SH-SY5Y (cell line): ENCODE data around the gene AP5S1.

ENCODE experiments used
- GATA2 ChIP-seq: IDR thresholded peaks from 2 replicates; pipeline ENCODE4 v1.6.1; 2011; ENCODE audit warnings: mild to moderate bottlenecking, low read depth, low read length
- GATA3 ChIP-seq: IDR thresholded peaks from 2 replicates; pipeline ENCODE4 v1.6.1; 2011; ENCODE audit warnings: low read depth, mild to moderate bottlenecking, low read length, moderate library complexity

GRCh38 chr20:3823881-3824280 lies 3.5 kb downstream of the AP5S1 start:
- no peak for TF ChIP-seq GATA2
- no peak for TF ChIP-seq GATA3
